HG02763 (cell line): ENCODE results near the gene PTGER3.

Experiments used
- ATAC-seq: cut with Tn5 transposase; IDR thresholded peaks from one replicate; pipeline ENCODE4 v1.9.1; 2021; ENCODE audit warnings: mild to moderate bottlenecking, moderate library complexity; ENCODE audit not compliant: unreplicated experiment

PTGER3 gene

DNA sequence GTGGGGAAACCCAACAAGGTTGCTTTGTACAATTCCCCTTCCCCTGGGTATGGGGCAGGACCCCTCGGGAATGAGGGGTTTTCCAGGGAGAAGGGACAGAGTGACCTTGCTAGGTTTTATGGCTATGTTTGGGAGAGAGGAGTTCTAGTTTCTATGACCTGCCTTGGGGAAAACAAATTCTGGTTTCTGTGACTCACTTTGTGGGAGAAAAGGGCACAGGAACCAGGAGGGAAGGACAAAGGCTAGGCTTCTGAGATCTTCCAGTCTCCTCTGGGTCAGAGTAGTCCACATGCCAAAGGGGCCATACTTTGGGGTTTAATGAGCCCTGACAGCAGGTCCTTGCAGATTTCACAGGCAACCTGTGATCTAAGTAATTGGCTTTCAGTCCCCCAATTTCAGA, 5.5 kb upstream of the PTGER3 start:
- no peak for ATAC-seq

DNA sequence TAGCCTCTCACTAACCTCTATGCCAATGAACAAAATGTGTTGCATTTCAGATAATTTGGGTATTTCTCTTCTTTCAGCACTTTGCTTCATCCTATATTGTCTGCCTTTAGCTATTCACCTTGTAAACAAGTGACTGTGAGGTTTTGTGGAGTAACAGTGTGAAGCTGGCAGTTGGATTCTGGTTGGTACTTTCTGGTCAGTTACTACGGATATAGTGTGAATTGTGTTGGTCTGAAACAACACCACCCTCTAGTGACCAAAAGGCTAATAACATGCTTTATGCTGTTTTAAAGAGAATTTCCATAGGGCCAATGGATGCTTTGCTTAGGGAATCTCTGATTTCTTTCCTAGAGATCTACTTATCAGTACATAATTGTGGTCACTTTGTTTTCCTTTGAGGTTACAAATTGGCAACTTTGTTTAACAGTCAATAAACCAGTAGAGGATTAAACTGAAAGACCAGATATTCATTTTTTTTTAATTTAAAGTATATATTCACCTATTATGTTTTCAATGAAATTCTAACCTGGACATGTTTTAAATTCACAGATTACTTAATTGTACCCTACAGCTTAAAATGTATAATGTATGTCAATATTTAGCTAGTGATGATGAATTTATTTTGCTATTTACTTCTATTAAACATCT, 2.5 kb upstream of the PTGER3 start:
- ATAC-seq = peak; percentile 62

DNA sequence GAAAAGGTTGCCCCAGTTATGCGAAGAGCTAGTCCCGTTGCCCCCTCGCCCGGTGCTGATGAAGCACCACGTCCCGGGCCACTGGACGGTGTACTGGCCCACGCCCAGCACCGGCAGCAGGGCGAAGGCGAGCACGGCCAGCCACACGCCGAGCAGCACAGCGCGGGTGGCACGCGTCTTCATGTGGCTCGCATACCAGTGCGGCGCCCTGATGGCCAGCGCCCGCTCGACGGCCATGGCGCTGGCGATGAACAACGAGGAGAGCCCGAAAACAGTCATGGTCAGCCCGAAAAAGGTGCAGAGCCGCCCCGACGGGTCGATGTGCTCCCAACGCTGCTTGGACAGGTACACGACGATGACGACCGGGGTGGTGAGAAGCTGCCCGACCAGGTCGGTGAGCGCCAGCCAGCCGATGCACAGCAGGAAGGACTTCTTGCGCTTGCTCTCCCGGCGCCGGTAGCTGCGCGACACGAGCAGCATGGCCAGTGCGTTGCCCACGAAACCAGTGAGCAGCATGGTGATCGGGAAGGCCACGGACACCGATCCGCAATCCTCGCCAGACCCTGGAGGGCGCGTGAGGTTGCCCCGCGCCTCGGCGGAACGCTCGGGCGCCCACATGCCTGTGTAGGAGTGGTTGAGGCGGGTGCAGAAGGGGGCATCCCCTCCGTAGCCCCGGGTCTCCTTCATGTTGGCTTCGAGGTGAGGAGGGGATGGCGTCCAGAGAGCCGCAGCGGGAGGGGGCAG, 553 bp downstream of the PTGER3 start:
- ATAC-seq = peak; percentile 9

DNA sequence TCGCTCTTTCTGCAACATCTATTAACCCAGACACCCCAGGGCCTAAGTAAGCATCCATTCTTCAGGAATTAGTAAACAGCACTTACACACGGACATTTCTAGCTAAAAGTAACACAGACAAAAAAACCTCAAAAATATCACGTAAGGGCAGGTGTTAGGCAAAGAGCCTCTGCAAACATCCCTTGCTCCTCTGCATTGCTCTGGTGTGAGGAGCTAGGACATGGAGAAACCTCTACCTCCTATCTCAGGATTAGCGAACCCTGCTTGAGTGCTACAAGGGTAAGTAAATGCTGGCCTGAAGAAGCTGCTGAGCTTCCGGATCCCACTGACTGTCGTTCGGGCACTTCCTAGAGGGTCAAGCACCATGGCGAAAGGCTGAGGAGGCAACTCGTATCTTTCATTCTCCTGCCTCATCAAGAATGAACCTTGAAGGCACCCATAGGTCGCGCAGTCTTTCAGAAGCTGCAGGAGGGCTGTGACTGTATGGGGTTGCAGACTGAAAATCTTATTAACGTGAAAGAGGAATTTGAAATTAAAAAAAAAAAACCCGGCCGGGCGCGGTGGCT, 2.1 kb downstream of the PTGER3 start:
- ATAC-seq = no peak

DNA sequence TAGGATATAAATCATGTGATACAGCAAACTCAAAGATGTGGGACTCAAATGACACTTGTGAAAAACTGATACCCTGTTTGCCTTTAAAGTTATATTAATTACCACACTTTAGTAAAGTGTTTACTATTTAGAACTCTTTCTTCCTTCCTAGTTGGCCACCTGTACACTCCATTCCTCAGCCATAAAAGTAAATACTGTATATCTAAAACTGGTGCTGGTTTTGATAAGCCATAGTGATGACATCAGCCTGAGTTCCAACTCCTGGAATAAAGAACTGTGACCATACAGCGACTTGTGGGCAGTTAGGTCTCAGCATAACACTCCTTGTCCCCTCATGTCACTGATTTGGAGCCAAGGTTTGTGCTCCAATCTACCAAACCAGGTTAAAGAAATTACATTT, 2.8 kb downstream of the PTGER3 start:
- ATAC-seq = no peak

DNA sequence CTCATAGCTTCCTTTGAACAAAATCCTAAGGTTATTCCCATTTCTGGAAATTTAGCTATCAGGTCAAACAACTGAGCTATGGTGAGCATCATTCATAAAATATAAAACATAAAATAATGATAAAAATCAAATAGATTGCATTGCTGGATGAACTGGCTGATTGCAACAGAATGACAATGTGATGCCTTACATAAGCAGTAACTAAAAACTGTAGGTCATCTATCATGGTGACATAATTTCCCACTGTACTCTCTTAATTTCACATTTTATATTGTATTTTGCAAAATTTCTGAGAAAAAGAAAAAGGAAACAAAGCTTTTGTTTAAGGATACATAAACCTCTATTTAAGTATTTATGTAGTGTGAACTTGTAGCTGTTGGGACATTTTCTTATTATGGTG, 4.6 kb downstream of the PTGER3 start:
- no peak for ATAC-seq

DNA sequence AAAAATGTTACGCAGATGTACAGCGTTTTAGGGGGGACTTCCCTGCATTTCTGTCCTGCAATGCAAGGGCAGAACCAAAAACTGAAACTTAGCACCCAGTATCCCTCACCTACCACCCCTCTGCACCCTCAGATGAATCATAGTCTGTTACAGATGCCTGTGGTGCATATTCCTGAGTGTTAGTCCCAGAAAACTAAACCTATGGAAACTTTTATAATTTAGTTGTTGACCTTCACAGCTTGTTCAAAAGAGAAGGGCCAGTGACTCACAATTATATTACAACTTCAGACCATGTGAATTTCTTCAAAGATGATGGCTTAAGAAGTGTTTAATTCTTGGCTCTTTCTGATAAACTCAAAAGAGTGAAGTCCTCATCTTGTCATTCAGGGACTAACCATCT, 5.8 kb downstream of the PTGER3 start:
- ATAC-seq = no peak

DNA sequence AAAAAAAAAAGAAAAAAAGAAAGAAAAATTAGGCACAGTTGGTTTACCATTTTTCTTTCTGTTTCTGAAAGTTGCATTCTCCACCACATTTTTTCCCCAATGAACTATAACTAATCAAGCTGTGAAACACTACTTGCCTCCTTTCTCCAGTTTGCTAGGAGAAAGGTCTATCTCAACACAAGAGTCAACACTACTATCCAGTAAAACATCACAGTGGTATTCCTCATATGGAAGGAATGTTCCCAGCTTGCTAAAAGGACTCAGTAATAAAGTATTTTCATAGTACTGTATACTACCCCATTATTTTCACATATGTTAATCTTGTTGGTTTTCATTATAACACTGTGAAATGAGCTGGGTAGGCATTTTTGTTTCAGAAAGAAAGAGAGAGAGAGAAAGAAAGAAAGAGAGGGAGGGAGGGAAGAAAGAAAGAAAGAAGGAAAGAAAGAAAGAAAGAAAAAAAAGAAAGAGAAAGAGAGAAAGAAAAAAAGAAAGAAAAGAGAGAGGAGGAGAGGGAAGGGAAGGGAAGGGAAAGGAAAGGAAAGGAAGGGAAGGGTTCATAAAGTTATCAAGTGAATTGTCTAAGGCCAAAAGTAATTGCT, 7.9 kb downstream of the PTGER3 start:
- no peak for ATAC-seq

DNA sequence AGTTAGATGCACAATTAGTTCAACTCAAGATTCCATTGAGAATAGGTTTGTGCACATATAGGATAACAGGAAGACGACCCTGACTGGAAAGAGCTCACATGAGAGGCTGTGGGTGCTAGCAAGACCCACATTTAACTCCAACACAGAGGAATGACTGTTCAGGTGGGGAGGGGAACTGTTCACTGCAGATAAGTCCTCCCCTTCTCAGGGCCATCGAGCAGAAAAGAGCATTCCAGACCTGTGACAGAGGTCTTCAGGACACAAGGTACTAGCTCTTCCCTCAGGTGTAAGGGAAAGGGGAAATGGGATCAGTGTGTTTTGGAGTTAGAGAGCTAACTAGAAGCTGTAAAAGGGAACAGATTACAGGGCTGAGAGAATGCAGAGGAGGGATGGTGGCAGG, 8.7 kb downstream of the PTGER3 start:
- no peak for ATAC-seq

DNA sequence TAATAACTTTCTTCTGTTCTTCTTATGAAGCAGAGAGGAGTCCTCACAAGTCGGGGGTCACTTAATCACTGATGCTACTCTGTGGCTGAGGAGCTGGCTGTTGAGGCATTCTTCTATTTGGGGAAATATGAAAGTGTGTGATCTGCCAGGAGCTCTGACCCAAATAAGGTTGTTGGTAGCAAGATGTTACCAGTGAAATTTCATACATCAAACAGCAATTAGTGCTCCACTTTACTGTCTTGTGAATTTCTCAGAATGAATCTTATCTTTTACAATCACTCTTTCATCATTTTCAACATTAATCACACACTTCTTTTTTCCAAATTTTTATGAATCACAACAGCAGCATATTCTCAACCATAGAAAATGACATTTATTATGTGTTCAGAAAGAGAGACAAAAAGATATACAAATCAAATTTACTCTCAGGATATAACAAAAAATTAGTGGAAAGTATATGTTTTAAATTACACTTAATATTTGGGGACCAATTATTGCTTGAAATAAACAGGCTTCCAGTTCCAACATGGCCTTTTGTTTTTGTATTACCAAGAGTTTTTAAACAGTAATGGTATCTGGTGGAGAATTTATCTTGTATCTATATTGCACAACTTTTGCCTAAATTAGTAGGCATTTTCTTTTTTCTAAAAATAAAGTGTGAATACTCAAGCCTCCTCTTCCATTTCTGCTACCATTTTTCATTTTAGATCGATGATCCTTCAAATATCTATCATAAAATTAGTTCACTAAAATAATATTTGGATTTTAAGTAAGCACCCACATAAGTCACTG, 9.6 kb downstream of the PTGER3 start:
- ATAC-seq = no peak

DNA sequence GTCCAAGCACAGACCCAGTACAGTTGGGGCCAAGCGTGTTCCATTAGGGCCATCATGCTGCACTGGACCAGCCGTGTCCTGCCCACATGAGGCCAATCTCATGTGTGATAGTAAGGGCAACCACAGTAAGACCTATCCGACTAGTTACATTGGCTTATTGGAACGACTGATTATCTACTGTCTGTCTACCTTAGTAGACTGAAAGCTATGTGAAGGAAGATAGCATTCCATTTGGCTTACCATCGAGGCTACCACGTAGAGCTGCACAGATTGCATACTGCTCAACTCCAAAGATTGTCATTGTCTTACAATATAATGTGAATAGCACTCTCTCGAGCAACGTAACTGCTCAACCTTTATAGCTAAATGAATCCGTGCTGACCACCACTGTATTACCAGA, 10.6 kb downstream of the PTGER3 start:
- ATAC-seq = no peak

DNA sequence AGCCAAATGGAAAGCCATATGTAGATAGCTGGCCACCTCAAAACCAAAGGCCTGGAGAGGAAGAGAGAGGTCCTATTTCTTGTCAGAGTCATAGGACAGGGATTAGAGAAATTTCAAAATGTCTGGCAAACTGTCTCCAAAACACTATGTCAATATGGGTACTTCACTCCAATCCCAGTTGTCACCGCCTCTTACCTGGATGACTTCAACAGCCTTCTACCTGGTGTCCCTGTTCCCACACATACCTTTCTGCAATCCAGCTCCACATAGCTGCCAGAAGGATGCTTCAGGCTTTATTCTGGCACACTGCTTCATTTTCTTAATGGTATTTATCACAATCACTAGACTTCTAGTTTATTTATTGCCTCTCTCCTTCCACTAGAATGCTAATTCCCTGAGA, 14.5 kb downstream of the PTGER3 start:
- ATAC-seq = no peak

DNA sequence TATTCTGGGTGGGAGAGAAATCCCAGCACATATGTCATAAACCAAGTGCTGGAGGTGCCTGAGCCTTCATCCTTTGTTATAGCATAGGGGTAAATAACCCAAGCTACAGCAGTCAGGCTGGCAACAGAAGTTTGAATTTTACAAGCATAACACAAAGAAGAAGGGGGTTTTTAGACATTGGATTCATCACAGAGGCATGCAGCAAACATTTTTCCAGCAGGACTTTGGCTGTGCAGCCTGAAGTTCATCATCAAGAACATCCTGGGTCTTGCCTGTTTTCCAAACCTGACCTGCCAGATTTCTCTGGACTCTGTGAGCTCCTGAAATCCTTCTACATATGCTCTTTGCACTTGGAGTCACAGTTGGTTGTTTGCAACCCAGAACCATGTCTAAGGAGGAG, 16.2 kb downstream of the PTGER3 start:
- no peak for ATAC-seq

DNA sequence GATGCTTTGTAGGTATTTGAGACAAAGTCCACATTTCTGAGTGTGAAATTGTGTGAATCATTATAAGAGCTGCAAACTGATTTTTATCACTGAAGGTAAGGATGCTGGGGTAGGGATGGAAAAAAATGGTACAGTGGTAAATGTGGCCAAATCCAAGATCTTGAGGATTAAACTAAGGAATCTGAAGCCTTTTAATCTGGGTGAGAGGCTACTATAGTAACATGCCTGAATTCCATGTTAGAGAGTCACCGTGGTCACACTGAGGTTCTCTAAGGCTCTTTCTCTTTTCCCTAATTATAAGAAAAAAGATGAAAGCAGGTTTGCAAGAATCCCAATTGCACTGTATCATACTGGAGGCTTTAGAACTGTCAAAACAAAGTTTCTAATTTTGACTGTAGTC, 17.6 kb downstream of the PTGER3 start:
- ATAC-seq = no peak

DNA sequence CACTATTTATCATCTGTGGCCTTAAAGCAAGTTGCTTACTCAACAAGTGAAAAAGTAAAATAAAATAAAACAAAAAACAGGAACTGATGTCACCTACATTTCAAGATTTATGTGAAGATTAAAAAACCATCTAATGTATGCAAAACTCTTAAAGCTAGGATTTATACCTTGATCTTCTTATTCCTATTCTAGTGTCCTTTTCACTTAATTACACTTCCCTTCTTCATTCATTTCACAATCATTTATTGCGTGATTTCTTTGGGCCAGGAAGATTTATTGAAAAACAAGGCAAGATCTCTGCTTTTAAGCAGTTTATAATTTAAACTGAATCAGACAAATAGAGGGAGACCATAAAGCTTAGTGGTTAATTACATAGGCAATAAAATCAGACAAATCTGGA, 18.6 kb downstream of the PTGER3 start:
- no peak for ATAC-seq

DNA sequence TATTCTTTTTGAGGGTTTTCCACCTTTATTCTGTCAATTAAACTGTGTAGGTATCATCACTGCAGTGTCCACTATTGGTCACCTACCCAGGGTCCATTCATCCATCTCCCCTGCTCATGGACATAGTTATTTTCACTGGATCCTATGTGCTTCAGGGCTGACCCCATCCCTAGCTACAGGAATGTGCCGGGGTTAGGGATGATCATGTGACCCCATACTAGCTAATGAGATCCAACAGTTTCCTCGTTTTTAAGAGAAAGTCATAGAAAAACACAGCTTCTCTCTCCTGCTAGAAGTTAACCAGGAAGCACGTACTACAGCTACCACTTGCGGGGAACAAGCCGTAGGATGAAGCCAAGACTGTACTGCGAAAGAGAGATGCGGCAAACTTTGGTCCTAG, 19.6 kb downstream of the PTGER3 start:
- ATAC-seq = no peak

DNA sequence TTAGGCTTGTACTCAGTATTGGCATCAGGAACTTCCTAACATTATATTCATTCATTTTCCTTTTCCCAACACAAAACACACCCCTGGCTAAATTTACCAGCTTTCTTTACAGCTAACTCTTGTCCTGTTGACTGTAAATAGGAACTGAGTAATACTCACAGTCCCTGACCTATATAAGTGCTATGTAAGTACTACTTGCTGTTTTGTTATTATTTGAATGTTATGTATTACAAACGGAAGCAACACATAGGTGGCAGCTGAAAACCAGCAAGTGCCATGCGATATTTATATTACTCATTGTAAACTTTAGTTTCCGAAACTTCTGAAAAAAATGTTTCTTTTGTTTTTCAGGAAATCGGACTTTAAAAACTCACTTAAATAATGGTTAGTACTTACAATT, 21.5 kb downstream of the PTGER3 start:
- ATAC-seq = no peak

DNA sequence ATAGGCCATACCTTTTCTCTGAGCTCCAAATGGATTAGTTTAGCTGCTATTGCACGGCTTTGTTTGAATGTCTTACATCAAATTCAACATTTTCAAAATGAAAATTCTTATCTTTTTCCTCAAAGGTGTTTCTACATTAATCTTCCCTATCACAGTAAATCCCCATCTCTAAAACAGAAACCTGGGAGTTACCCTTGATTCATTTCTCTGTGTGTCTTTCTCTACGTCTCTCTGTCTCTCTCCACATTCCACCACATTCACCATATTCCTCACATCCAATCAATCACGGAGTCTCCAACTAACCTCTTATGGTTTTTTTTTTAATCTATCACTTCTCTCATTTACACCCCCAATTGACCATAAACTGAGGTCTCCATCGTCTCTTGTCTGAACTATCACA, 24.1 kb downstream of the PTGER3 start:
- no peak for ATAC-seq

DNA sequence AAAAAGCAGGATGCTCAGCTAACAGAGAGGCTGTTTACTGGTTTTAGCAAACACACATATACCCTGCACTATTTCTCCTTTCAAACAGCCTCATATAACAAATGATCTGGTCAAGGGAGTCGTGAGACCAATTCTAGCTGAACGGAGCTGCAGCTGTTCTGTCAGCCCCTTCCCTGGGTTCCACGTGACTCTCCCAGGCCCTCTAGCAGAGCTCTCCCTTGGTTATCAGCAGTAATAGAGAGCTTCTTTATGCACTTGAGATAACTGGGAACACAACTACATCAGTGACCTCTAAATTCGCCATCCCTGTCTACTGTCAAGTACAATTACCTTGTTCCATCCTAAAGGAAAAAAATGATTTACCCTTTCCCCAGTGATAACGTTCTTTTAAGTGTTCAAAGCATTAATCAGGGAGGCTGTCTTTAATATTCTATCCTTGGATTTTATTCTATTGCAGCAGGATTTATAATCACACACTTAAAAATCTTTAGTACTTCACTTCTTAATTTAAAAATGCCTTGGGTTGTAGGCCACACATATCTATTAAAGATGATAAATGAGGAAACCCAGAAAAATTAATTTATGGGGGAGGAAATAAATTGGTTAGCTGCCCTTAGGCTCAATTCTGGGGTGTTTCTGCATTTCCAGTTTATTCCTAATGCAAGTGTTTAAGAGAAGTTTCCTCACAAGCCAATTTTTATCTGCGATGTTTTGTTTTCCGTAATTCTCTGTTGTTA, 28.2 kb downstream of the PTGER3 start:
- no peak for ATAC-seq

DNA sequence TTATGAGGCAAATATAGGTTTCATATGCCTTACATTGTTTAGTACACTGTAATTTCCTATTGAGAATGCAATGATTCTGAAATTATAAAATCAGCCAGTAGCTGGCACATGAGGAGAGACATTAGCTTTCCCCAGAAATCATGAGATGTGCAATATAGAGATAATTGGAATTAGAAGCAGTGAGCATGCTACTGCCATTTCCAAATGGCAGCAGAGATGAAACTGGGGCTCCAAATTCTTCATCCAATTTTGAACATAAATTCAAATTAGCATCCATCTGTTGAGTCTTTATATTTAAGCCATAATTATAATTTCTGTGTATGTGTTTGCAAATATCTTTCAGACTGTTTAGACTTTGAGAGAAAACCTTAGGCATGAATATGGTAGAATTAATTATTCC, 28.8 kb downstream of the PTGER3 start:
- ATAC-seq = no peak

DNA sequence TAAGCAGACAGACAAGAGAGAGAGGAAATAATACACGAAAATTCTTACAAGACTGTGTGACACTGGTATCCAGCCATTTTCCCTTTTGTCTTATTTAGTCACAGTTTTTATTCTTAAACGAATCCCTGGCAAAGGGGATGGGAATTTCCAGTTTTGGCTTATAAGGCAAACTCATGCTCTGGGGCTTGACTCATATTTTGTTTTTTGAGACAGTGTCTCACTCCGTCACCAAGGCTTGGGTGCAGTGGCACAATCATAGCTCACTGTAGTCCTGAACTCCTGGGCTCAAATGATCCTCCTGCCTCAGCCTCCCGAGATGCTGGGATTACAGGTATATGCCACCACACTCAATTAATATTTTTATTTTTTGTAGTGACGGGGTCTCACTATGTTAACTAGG, 31.9 kb downstream of the PTGER3 start:
- ATAC-seq = no peak
